IMR-90 (cell line): ENCODE data around the gene METTL27. TPM values are rescaled to one million over a fixed set of nuclear protein-coding genes. Genes with fewer than 3 reads are reported as not detected.
"Not testable (repeated sequence)": the region's sequence is repeated elsewhere in the genome, so short reads cannot be mapped to it uniquely, and the experiment has no call there.

Source experiments
- ATAC-seq: fragments of 200-7000 bp; cut with Tn5 transposase; 2 replicates; pipeline ENCODE4 v1.9.1; 2020; ENCODE audit warnings: low read depth, mild to moderate bottlenecking, moderate library complexity
- BruUV-seq: library from RNA; stranded (reverse); fragments of 400-500 nt; replicated peaks from 2 replicates; lab custom pipeline; 2021; lab: Mats Ljungman, UMichigan
- CTCF ChIA-PET: fragments of 300-600 bp; formaldehyde crosslinking; extraction: SDS; loops from one replicate; lab custom pipeline; 2021; ENCODE audit warnings: antibody characterized with exemption; lab: Yijun Ruan, JAX
- POLR2A ChIA-PET: fragments of 300-600 bp; sonication (Branson Sonifier 250); formaldehyde crosslinking; loops from one replicate; lab custom pipeline; 2022; ENCODE audit warnings: antibody characterized with exemption; ENCODE audit not compliant: unreplicated experiment; lab: Charles Lee
- DNase-seq: peaks from one replicate; pipeline ENCODE4 v3.0.0; 2013
- H2AFZ ChIP-seq: replicated peaks from 2 replicates; pipeline ENCODE3; 2013; ENCODE audit warnings: low read length, mild to moderate bottlenecking; ENCODE audit not compliant: poor library complexity
- H2AK5ac ChIP-seq: 2 replicates; pipeline ENCODE4 v1.6.1; 2013; ENCODE audit warnings: low read depth, low read length, inconsistent platforms
- H2AK9ac ChIP-seq: replicated peaks from 2 replicates; pipeline ENCODE3; 2013; ENCODE audit warnings: mild to moderate bottlenecking, low read depth, low read length, moderate library complexity; ENCODE audit not compliant: poor library complexity
- H2BK120ac ChIP-seq: 2 replicates; pipeline ENCODE4 v1.6.1; 2013; ENCODE audit warnings: low read depth, low read length, inconsistent platforms
- H2BK15ac ChIP-seq: 3 replicates; pipeline ENCODE4 v1.6.1; 2013; ENCODE audit warnings: low read depth, low read length, inconsistent platforms
- H2BK20ac ChIP-seq: 2 replicates; pipeline ENCODE4 v1.6.1; 2013; ENCODE audit warnings: low read depth, mild to moderate bottlenecking, inconsistent platforms, low read length, moderate library complexity
- H2BK5ac ChIP-seq: 2 replicates; pipeline ENCODE4 v1.6.1; 2013; ENCODE audit warnings: mild to moderate bottlenecking, low read depth, low read length, inconsistent platforms; ENCODE audit not compliant: poor library complexity, severe bottlenecking
- H3K14ac ChIP-seq: replicated peaks from 2 replicates; pipeline ENCODE4 v1.6.1; 2013; ENCODE audit warnings: low read depth, low read length, inconsistent platforms
- H3K18ac ChIP-seq: 2 replicates; pipeline ENCODE4 v1.6.1; 2013; ENCODE audit warnings: low read depth, low read length, control low read depth
- H3K23ac ChIP-seq: 2 replicates; pipeline ENCODE4 v1.6.1; 2013; ENCODE audit warnings: low read depth, low read length, inconsistent platforms
- H3K27ac ChIP-seq: 2 replicates; pipeline ENCODE4 v1.5.1; 2013; ENCODE audit warnings: mild to moderate bottlenecking, control low read depth, low read length; ENCODE audit not compliant: insufficient read depth
- H3K27me3 ChIP-seq: 2 replicates; pipeline ENCODE4 v1.6.1; 2013; ENCODE audit warnings: low read length; ENCODE audit not compliant: control insufficient read depth, insufficient read depth
- H3K36me3 ChIP-seq: 2 replicates; pipeline ENCODE4 v1.6.1; 2013; ENCODE audit warnings: low read length, mixed read lengths; ENCODE audit not compliant: control insufficient read depth, insufficient read depth
- H3K4ac ChIP-seq: 2 replicates; pipeline ENCODE4 v1.6.1; 2013; ENCODE audit warnings: low read depth, low read length, inconsistent platforms
- H3K4me1 ChIP-seq: 2 replicates; pipeline ENCODE4 v1.6.1; 2013; ENCODE audit warnings: low read length, mixed read lengths; ENCODE audit not compliant: control insufficient read depth, insufficient read depth
- H3K4me2 ChIP-seq: 2 replicates; pipeline ENCODE4 v1.6.1; 2013; ENCODE audit warnings: low read depth, mild to moderate bottlenecking, control low read depth, low read length, moderate library complexity
- H3K4me3 ChIP-seq: 2 replicates; pipeline ENCODE4 v1.5.1; 2013; ENCODE audit warnings: low read depth, mild to moderate bottlenecking, control low read depth, low read length, moderate library complexity; ENCODE audit not compliant: insufficient read depth
- H3K56ac ChIP-seq: 2 replicates; pipeline ENCODE4 v1.6.1; 2013; ENCODE audit warnings: low read length, inconsistent platforms; ENCODE audit not compliant: insufficient read depth; ENCODE audit errors: extremely low read depth
- H3K79me1 ChIP-seq, 2 experiments: 2 replicates each; pipeline ENCODE4 v1.6.1; 2013; ENCODE audit warnings: low read length in 2 of 2, inconsistent platforms in 1 of 2, low read depth in 1 of 2
- H3K9ac ChIP-seq: 2 replicates; pipeline ENCODE4 v1.6.1; 2013; ENCODE audit warnings: low read depth, low read length, control low read depth
- H3K9me1 ChIP-seq: 2 replicates; pipeline ENCODE4 v1.6.1; 2013; ENCODE audit warnings: low read length, inconsistent platforms; ENCODE audit not compliant: insufficient read depth
- H3K9me3 ChIP-seq: 2 replicates; pipeline ENCODE4 v1.6.1; 2013; ENCODE audit warnings: low read length; ENCODE audit not compliant: control insufficient read depth, insufficient read depth
- H4K20me1 ChIP-seq: 2 replicates; pipeline ENCODE4 v1.6.1; 2013; ENCODE audit warnings: low read length, inconsistent platforms; ENCODE audit not compliant: insufficient read depth
- H4K5ac ChIP-seq: 2 replicates; pipeline ENCODE4 v1.6.1; 2013; ENCODE audit warnings: mild to moderate bottlenecking, low read depth, low read length, control low read depth
- H4K8ac ChIP-seq, 2 experiments: 2 replicates each; pipeline ENCODE4 v1.6.1; 2013; ENCODE audit warnings: low read depth in 2 of 2, low read length in 2 of 2, control low read depth in 1 of 2, inconsistent platforms in 1 of 2
- H4K91ac ChIP-seq: 2 replicates; pipeline ENCODE4 v1.6.1; 2013; ENCODE audit warnings: low read depth, low read length, inconsistent platforms; ENCODE audit not compliant: insufficient read depth
- WGBS, 2 experiments: methylation state at CpG; one replicate each; pipeline versions ENCODE4 v1.1.5 to v1.1.7; 2013; ENCODE audit warnings: missing lambda C conversion rate in 2 of 2; ENCODE audit not compliant: insufficient read length in 1 of 2; ENCODE audit errors: extremely low coverage in 2 of 2; 5-methylcytosine and 5-hydroxymethylcytosine counted together
- dilution Hi-C: fragments of 300-500 bp; cut with HindIII; formaldehyde crosslinking; loops from one replicate; pipeline ENCODE4 v1.14.3; 2018; ENCODE audit warnings: low sequenced_read_pairs; ENCODE audit not compliant: unreplicated experiment
- in situ Hi-C: fragments of 300-500 bp; cut with MboI; formaldehyde crosslinking; loops from 3 replicates; pipeline ENCODE4 v1.14.3; 2019; ENCODE audit warnings: low sequenced_read_pairs, inconsistent platforms, mixed read lengths
- intact Hi-C: fragments of 100-400 bp; cut with micrococcal nuclease; formaldehyde crosslinking; loops from 2 replicates; pipeline ENCODE4 v1.10.0; 2022
- polyA plus RNA-seq, 3 experiments: library from polyadenylated mRNA; depleted of rRNA; stranded (reverse); fragments of >200 nt; gene quantifications; 2 replicates each; pipeline ENCODE4 v1.2.3, GENCODE V29; 2012; ENCODE audit warnings: low replicate concordance in 1 of 3
- total RNA-seq: library from RNA; depleted of rRNA; stranded (reverse); fragments of >200 nt; gene quantifications from 2 replicates; pipeline ENCODE4 v1.2.3, GENCODE V29; 2012

METTL27 gene
- total and polyA plus RNA-seq, 2 of the 4 experiments (the other 2 are of a cell fraction): 2.3 to 4.3 TPM

DNA sequence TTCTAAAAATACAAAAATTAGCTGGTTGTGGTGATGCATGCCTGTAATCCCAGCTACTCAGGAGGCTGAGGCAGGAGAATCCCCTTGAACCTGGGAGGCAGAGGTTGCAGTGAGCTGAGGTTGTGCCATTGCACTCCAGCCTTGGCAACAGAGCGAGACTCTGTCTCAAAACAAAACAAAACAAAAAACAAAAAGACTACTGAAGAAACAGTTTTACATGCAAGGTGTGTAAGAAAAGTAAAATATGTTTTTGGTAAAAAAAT, 54.6 kb downstream of the METTL27 start:
- in situ Hi-C loops, H3K27ac ChIP-seq: not testable (repeated sequence)

More for the DNA sequence above, 54.6 kb downstream of the METTL27 start:
- H4K8ac ChIP-seq, H3K9ac ChIP-seq, H3K4me3 ChIP-seq, H3K27me3 ChIP-seq, H3K9me1 ChIP-seq, H2AK5ac ChIP-seq, dilution Hi-C loops, H3K56ac ChIP-seq, H2AFZ ChIP-seq, H3K36me3 ChIP-seq, DNase-seq, H2AK9ac ChIP-seq, H3K14ac ChIP-seq, H2BK15ac ChIP-seq, H4K20me1 ChIP-seq, BruUV-seq, H3K4me2 ChIP-seq, H3K4ac ChIP-seq, ATAC-seq, H3K4me1 ChIP-seq, H3K79me1 ChIP-seq, H3K23ac ChIP-seq, POLR2A ChIA-PET, H3K18ac ChIP-seq, H4K91ac ChIP-seq, CTCF ChIA-PET, H4K5ac ChIP-seq, intact Hi-C loops, H2BK5ac ChIP-seq, H3K9me3 ChIP-seq, H2BK120ac ChIP-seq, H2BK20ac ChIP-seq: not testable (repeated sequence)
- no CpG with 5 or more reads among the region's 1 CpG for WGBS, 2 experiments
